Measurements from ENCODE around the gene PATL1.
"Not testable (repeated sequence)": the region's sequence is repeated elsewhere in the genome, so short reads cannot be mapped to it uniquely, and the experiment has no call there.

Gene PATL1, protein sequence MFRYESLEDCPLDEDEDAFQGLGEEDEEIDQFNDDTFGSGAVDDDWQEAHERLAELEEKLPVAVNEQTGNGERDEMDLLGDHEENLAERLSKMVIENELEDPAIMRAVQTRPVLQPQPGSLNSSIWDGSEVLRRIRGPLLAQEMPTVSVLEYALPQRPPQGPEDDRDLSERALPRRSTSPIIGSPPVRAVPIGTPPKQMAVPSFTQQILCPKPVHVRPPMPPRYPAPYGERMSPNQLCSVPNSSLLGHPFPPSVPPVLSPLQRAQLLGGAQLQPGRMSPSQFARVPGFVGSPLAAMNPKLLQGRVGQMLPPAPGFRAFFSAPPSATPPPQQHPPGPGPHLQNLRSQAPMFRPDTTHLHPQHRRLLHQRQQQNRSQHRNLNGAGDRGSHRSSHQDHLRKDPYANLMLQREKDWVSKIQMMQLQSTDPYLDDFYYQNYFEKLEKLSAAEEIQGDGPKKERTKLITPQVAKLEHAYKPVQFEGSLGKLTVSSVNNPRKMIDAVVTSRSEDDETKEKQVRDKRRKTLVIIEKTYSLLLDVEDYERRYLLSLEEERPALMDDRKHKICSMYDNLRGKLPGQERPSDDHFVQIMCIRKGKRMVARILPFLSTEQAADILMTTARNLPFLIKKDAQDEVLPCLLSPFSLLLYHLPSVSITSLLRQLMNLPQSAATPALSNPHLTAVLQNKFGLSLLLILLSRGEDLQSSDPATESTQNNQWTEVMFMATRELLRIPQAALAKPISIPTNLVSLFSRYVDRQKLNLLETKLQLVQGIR

DNA sequence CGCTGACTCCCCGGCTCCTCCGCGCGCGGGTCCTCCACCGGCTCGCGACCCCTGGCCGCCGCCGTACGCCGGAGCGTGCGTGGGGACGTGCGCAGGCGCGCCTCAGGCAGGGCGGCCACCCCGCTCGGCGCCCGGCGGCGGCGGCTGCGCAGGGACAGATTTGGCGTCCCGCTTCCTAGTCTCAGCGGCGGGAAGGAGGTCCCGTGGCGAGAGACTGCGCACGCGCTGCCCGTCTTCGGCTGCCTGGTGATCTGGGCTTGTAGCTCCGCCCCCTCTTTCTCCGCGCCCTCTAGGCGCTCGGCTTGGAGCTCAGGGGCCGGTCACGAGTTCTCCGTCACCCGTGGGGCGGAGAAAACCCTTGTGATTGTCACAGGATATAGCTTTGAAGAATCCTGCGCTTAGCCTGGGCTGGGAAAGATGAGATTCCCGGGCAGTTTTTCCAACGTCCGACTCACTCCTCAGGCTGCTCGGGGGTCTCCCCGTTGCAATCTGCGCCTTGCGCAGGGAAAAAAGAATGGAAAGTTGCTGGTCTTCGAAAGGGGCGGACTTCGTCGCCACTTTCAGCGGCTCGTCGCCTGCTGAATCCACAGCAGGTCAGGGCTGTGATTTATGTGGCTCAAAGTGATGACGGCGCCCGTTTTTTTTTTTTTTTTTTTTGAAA lies at the start of gene PATL1:
TSS of gene PATL1 (minus strand) at position 88 of the 661 bp plus-strand sequence. CDS start 142 bp downstream, outside the sequence.
- H3K36me3 ChIP-seq (ENCODE audit: insufficient read depth, low read length), result peaks cover 27% of the 10 kb centered on the region
- no peaks in the 10 kb centered on the region for H3K9me3 ChIP-seq (ENCODE audit: low read length)
- H3K4me1 ChIP-seq (ENCODE audit: insufficient read depth, low read length), result peaks cover 15% of the 10 kb centered on the region
- peak within 1 kb of the TSS; percentile 90 for H2AFZ ChIP-seq (ENCODE audit: low read depth, low read length)
- no peaks in the 10 kb centered on the region for H3K27me3 ChIP-seq (ENCODE audit: insufficient read depth, low read length)
- H3K4me3 ChIP-seq (ENCODE audit: low read length), result peak within 1 kb of the TSS; percentile 98

DNA sequence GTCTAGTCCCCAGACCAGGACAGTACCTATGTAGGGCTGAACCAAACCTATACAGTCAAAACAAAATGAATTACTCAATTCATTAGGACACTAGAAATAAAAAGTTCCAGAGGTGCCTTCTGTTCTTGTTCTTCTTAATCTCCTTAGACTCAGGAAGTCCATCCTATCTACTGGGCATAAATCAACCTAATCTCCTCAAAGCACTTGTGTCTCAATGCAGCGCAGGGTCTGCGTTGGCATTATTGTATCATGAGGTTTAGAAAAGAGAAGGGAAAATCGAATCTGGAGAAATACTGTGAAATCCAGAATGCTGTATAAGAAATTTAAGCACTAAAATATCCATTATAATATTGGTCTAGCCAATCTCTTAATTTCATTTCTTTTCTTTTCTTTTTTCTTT lies 47.2 kb upstream of the PATL1 start:
- Histone ChIP-seq H3K4me1 (ENCODE audit: insufficient read depth, low read length) (no peaks in the 10 kb centered on the region), H3K4me3 (ENCODE audit: low read length) (no peak overlapping the region), H3K27me3 (ENCODE audit: insufficient read depth, low read length) (peaks cover 7% of the 10 kb centered on the region), H3K36me3 (ENCODE audit: insufficient read depth, low read length) (no peaks in the 10 kb centered on the region), H2AFZ (ENCODE audit: low read depth, low read length) (no peak overlapping the region), H3K9me3 (ENCODE audit: low read length) (no peaks in the 10 kb centered on the region)

DNA sequence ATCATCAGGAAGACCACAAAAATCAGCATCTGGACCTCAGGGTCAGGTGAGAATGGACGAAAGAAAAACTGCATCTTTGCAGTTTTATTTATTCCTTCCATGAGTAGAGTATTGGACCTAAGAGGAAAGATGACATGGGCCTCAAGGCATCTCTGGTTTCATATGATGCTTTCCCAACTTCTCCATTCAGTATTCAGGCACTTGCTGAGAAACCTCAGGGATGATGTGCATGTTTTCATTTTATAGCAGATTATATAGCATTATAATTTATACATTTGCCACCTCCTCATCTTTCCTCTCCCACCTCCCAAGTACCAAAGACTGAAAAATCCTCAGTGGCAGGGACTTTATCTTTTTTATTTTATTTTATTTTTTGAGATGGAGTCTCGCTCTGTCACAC lies 44.9 kb upstream of the PATL1 start, which contains the start of gene OR10V1:
TSS of gene OR10V1 (minus strand) at position 101 of the 400 bp plus-strand sequence. CDS start at position 101, 0 bp downstream.
- Histone ChIP-seq H3K4me3 (ENCODE audit: low read length) (no peak within 1 kb of the TSS), H3K27me3 (ENCODE audit: insufficient read depth, low read length) (peaks cover 7% of the 10 kb centered on the region), H2AFZ (ENCODE audit: low read depth, low read length) (no peak within 1 kb of the TSS), H3K4me1 (ENCODE audit: insufficient read depth, low read length) (no peaks in the 10 kb centered on the region), H3K36me3 (ENCODE audit: insufficient read depth, low read length) (no peaks in the 10 kb centered on the region), H3K9me3 (ENCODE audit: low read length) (no peaks in the 10 kb centered on the region)

DNA sequence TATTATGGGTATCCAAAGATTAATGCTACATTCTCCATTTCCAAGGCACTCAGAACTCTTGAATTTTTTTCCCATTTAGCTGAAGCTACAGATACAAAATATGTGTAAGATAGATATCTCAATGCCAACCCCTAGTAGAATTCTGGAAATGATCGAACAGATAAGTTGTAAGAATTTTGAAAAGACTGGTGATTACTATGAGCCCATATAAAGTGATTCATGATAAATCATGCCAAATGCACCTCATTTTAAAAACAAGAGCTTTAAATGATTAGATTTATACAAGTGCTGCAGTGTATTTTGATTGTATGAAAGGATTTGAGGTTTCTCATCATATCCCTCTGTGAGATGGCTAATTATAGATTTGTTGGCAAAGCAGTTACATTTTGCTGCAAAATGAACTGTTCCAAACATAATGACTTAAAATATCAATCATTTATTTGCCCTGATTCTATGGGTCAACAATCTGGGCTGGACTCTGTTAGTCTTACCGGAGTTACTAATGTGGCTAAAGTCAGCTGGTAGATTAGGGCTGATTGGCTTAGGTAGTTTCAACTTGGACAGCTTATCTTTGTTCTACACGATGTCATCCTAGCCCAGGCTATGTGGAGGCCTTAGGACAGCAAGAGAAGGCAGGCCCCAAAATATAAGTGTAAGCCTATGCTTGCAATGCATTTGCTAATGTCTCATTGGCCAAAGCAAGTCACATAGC lies 41.5 kb upstream of the PATL1 start:
- Histone ChIP-seq H3K4me1 (ENCODE audit: insufficient read depth, low read length) (peaks cover 9% of the 10 kb centered on the region), H2AFZ (ENCODE audit: low read depth, low read length) (no peak overlapping the region), H3K36me3 (ENCODE audit: insufficient read depth, low read length) (no peaks in the 10 kb centered on the region), H3K9me3 (ENCODE audit: low read length) (no peaks in the 10 kb centered on the region), H3K4me3 (ENCODE audit: low read length) (no peak overlapping the region), H3K27me3 (ENCODE audit: insufficient read depth, low read length) (peaks cover 6% of the 10 kb centered on the region)

DNA sequence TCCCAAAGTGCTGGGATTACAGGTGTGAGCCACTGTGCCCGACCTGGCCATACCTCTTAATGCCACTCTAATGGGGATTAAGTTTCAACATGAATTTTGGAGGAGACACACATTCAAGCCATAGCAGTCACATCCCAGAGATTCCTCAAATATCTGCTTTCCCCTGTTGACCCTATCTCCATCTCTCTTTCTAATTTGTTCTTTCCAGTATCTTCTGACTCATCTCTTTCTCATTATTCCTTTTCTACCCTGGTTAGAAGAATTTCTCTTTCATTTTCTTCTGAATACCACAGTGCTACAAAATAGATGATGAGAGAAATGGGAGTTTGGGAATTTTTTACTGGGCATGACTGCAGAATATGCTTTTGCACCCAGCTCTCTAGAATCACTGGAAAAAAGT lies 39.7 kb upstream of the PATL1 start:
- H3K9me3 ChIP-seq (ENCODE audit: low read length), result no peaks in the 10 kb centered on the region
- H3K4me1 ChIP-seq (ENCODE audit: insufficient read depth, low read length), result peaks cover 9% of the 10 kb centered on the region
- H3K36me3 ChIP-seq (ENCODE audit: insufficient read depth, low read length), result no peaks in the 10 kb centered on the region
- no peak overlapping the region for H3K4me3 ChIP-seq (ENCODE audit: low read length)
- no peak overlapping the region for H2AFZ ChIP-seq (ENCODE audit: low read depth, low read length)
- H3K27me3 ChIP-seq (ENCODE audit: insufficient read depth, low read length), result no peaks in the 10 kb centered on the region

DNA sequence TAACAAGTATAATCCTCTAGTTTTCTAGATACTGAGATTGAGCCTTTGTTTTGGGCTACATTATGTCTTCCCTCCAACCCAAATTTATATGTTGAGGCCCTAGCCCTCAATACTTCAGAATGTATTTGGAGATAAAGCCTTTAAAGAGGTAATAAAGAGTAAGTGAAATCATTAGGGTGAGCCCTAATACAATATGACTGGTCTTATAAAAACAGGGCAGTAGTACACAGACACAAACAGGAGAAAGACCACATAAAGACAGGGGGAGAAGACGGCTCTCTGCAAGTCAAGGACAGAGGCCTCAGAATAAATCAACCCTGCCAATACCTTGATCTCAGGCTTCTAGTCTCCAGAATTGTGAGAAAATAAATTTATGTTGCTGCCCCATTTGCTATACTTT lies 38.5 kb upstream of the PATL1 start:
- Histone ChIP-seq H3K36me3 (ENCODE audit: insufficient read depth, low read length) (no peaks in the 10 kb centered on the region), H3K4me1 (ENCODE audit: insufficient read depth, low read length) (peaks cover 9% of the 10 kb centered on the region), H3K9me3 (ENCODE audit: low read length) (no peaks in the 10 kb centered on the region), H2AFZ (ENCODE audit: low read depth, low read length) (peak overlapping the region; percentile 51), H3K4me3 (ENCODE audit: low read length) (no peak overlapping the region), H3K27me3 (ENCODE audit: insufficient read depth, low read length) (no peaks in the 10 kb centered on the region)

DNA sequence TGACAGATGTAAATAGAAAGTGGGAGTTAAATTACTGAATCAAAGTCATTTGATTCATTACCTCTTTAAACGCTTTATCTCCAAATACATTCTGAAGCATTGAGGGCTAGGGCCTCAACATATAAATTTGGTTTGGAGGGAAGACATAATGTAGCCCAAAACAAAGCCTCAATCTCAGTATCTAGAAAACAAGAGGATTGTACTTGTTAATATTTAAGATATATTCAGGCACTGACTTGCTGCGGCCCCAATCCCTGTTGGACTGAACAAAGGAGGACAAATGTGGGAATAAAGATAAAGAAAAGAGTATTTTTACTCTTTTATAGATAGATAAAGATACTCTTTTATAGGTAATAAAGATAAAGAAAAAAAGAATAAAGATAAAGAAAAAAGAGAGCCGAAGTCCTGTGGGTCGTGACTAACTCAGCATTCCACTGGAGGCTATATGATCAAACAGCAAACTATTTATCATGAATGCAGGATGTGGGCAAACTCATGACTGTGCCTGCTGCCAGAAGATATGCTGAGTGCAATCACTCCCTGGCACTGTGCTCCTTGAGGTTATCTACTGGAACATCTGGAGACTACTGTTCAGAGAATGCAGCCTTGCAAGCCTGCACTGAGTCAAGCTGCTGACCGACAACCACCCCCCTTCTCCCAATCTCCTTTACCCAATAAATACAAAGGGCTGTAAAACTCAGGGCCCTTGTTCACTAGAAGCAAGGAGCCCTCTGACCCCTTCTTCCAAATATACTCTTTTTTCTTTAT lies 37.9 kb upstream of the PATL1 start:
- Histone ChIP-seq H2AFZ (ENCODE audit: low read depth, low read length) (peak overlapping the region; percentile 51), H3K9me3 (ENCODE audit: low read length) (no peaks in the 10 kb centered on the region), H3K36me3 (ENCODE audit: insufficient read depth, low read length) (no peaks in the 10 kb centered on the region), H3K4me3 (ENCODE audit: low read length) (no peak overlapping the region), H3K27me3 (ENCODE audit: insufficient read depth, low read length) (no peaks in the 10 kb centered on the region), H3K4me1 (ENCODE audit: insufficient read depth, low read length) (peaks cover 9% of the 10 kb centered on the region)

DNA sequence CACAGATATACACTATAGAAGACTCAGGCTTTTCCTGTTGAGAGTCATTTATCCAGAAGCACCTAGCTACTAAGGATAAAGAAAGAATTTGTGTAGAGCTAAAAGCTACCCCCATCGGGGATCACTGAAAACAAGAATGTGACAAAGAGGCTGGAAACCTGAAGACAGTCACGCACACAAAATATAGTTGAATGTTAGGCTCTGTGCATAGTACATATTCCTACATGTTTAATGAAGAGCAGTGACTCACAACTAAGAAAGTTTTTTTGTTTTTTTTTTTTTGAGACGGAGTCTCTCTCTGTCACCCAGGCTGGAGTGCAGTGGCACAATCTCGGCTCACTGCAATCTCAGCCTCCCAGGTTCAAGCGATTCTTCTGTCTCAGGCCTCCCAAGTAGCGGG lies 36.5 kb upstream of the PATL1 start:
- Histone ChIP-seq H3K4me1 (ENCODE audit: insufficient read depth, low read length) (peaks cover 9% of the 10 kb centered on the region), H3K4me3 (ENCODE audit: low read length) (no peak overlapping the region), H3K36me3 (ENCODE audit: insufficient read depth, low read length) (no peaks in the 10 kb centered on the region), H3K27me3 (ENCODE audit: insufficient read depth, low read length) (no peaks in the 10 kb centered on the region), H3K9me3 (ENCODE audit: low read length) (no peaks in the 10 kb centered on the region), H2AFZ (ENCODE audit: low read depth, low read length) (no peak overlapping the region)

DNA sequence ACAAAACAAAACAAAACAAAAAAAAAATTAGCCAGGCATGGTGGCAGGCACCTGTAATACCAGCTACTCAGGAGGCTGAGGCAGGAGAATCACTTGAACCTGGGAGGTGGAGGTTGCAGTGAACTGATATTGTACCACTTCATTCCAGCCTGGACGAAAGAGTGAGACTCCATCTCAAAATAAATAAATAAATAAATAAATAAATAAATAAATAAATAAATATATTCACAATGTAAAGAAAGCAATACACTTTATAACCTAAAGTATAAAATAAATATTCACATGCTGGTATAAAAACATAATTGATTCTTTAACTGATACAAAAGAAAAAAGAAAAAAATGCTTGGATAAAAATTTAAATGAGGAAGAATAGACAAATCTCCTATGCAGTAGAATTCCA lies 34.7 kb upstream of the PATL1 start:
- not testable (repeated sequence) for H2AFZ ChIP-seq (ENCODE audit: low read depth, low read length); H3K4me3 ChIP-seq (ENCODE audit: low read length)

DNA sequence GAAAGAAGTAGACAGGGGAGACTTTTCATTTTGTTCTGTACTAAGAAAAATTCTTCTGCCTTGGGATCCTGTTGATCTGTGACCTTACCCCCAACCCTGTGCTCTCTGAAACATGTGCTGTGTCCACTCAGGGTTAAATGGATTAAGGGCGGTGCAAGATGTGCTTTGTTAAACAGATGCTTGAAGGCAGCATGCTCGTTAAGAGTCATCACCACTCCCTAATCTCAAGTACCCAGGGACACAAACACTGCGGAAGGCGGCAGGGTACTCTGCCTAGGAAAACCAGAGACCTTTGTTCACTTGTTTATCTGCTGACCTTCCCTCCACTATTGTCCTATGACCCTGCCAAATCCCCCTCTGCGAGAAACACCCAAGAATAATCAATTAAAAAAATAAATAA lies 31.3 kb upstream of the PATL1 start:
- not testable (repeated sequence) for H3K36me3 ChIP-seq (ENCODE audit: insufficient read depth, low read length); H3K9me3 ChIP-seq (ENCODE audit: low read length); H3K27me3 ChIP-seq (ENCODE audit: insufficient read depth, low read length); H2AFZ ChIP-seq (ENCODE audit: low read depth, low read length); H3K4me1 ChIP-seq (ENCODE audit: insufficient read depth, low read length); H3K4me3 ChIP-seq (ENCODE audit: low read length)

More for the DNA sequence above, 34.7 kb upstream of the PATL1 start:
- H3K9me3 ChIP-seq (ENCODE audit: low read length); H3K27me3 ChIP-seq (ENCODE audit: insufficient read depth, low read length); H3K4me1 ChIP-seq (ENCODE audit: insufficient read depth, low read length); H3K36me3 ChIP-seq (ENCODE audit: insufficient read depth, low read length): not testable (repeated sequence)

DNA sequence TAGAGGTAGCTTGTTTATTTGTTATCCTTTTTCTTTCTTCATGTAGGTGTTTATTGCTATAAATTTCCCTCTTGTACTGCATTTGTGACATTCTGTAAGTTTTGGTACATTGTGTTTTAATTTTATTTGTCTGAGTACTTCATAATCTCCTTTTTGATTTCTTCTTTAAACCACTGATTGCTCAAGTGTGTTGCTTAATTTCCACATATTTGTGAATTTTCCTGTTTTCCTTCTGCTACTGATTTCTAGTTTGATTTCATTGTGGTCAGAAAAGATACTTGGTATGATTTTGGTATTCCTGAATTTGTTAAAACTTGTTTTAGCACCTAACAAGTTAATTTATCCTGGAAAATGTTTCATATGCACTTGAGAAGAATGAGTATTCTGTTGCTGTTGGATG lies 29.7 kb upstream of the PATL1 start:
- no peak overlapping the region for H3K4me3 ChIP-seq (ENCODE audit: low read length)
- H3K27me3 ChIP-seq (ENCODE audit: insufficient read depth, low read length), result no peaks in the 10 kb centered on the region
- no peaks in the 10 kb centered on the region for H3K36me3 ChIP-seq (ENCODE audit: insufficient read depth, low read length)
- no peak overlapping the region for H2AFZ ChIP-seq (ENCODE audit: low read depth, low read length)
- no peaks in the 10 kb centered on the region for H3K4me1 ChIP-seq (ENCODE audit: insufficient read depth, low read length)
- no peaks in the 10 kb centered on the region for H3K9me3 ChIP-seq (ENCODE audit: low read length)

DNA sequence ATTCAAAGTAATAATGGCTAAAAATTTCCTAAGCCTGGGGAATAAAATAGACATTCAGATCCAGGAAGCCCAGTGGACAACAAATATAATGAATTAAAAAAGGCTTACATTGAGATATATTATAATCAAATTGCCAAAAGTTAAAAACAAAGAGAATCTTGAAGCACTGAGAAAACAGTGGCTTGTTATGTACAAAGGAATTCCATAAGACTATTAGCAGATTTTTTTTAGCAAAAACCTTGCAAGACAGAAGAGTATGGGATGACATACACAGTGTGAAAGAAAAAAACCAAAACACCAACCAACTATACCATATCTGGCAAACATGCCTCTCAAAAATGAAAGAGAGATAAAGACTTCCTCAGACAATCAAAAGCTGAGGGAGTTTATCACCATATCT lies 24.1 kb upstream of the PATL1 start:
- Histone ChIP-seq H3K4me3 (ENCODE audit: low read length) (no peak overlapping the region), H3K9me3 (ENCODE audit: low read length) (no peaks in the 10 kb centered on the region), H3K36me3 (ENCODE audit: insufficient read depth, low read length) (no peaks in the 10 kb centered on the region), H3K4me1 (ENCODE audit: insufficient read depth, low read length) (no peaks in the 10 kb centered on the region), H2AFZ (ENCODE audit: low read depth, low read length) (no peak overlapping the region), H3K27me3 (ENCODE audit: insufficient read depth, low read length) (no peaks in the 10 kb centered on the region)

Measured in neuron (in vitro differentiated cells).